Adrenal gland (tissue), 5 donors: ENCODE results near the gene TEAD3.

Source experiments
- CTCF ChIP-seq, 6 experiments: fragments of 450-650 bp in 4 of 6; fragments of 200-600 bp in 2 of 6; sonication (generic) in 1 of 6; IDR thresholded peaks; 1 replicate in 5 of 6; 2 replicates in 1 of 6; pipeline versions ENCODE4 v1.5.1 to v1.8.0; 2016 to 2021; ENCODE audit warnings: antibody characterized with exemption in 6 of 6, mild to moderate bottlenecking in 2 of 6, moderate library complexity in 1 of 6
- POLR2A ChIP-seq, 2 donors: fragments of 450-650 bp; IDR thresholded peaks; one replicate each; pipeline ENCODE4 v1.6.1; 2017; ENCODE audit warnings: antibody characterized with exemption in 2 of 2, mild to moderate bottlenecking in 2 of 2, moderate library complexity in 1 of 2
- donor health status: DM: no; HTN: no; CAD: no.

GRCh38 chr6:35475573-35475972 lies 21.3 kb downstream of the TEAD3 start:
- TF ChIP-seq POLR2A (IDR thresholded peaks at IDR 0.05) (no peak), CTCF (IDR thresholded peaks at IDR 0.05) (no peak)
